Activated CD8-positive, alpha-beta memory T cell treated with anti-CD3 and anti-CD28 coated beads for 4 hours (primary cell): ENCODE results near the gene EXD3.

Experiments
- DNase-seq, 2 donors: peaks; one replicate each; pipeline ENCODE4 v3.0.0-alpha.2; 2020; ENCODE audit warnings: low read depth in 2 of 2

The EXD3 gene

GRCh38 chr9:137294681-137295237, 128.2 kb downstream of the EXD3 start:
- DNase-seq, result no peak

DNA sequence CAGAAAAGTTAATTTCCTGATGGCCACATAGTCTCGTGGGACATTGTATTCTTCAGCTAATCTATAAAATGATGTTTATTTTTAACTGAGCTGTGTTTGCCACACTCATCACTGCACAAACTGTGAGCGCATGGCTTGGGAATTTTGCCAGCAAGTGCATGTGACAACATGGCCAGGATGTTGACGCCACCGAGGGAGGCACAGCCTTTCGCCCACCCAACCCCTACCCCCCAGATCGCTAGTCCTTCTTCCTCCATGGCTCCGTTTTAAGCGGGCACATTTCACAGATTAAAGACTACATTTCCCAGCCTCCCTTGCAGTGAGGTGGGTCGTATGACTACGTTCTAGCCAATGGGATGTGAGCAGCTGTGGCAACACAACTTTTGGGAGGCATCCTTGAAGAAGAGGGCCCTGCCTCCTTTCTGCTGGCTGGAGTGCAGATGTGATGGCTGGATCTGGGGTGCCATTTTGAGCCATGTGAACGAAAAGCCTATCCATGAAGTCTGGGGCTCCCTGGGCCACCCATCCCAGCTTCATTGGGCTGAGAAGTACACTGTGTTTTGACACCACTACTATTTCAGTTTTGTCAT, 128.8 kb downstream of the EXD3 start:
- DNase-seq, result no peak

DNA sequence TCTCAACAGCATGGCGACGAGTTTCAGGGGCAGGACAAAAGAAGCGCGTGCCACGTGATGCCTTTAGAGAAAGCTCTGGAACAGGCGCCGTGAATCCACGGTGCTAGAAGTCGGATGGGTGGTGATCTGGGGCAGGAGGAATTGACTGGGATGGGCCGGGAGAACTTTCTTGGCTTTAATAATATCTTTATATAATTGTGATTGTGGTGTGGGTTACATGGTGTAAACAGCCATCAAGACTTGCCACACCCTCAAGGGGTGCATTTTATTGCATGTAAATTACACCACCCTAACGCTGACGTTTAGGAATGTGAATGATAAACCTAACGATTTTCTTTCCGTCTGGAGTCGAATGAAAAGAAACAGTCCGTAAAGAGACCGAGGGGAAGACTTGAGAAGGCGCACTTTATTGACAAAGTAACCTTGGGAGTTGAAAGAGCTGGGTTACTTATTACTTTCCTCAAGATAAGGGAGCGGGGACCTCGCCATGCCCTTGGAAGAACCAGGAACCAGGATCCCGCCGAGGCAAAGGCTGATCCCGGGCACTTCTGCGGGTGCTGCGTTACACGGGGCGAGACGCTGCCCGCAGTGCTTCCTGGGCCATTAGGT, 129.4 kb downstream of the EXD3 start:
- DNase-seq, result no peak

- DNase-seq, result no peak
These were observed 129.9 kb downstream of the EXD3 start for GRCh38 chr9:137293094-137293481.

GRCh38 chr9:137286975-137287383, 136.0 kb downstream of the EXD3 start:
- no peak for DNase-seq

- DNase-seq, result no peak
These were observed 141.4 kb downstream of the EXD3 start for GRCh38 chr9:137281345-137282116.

DNA sequence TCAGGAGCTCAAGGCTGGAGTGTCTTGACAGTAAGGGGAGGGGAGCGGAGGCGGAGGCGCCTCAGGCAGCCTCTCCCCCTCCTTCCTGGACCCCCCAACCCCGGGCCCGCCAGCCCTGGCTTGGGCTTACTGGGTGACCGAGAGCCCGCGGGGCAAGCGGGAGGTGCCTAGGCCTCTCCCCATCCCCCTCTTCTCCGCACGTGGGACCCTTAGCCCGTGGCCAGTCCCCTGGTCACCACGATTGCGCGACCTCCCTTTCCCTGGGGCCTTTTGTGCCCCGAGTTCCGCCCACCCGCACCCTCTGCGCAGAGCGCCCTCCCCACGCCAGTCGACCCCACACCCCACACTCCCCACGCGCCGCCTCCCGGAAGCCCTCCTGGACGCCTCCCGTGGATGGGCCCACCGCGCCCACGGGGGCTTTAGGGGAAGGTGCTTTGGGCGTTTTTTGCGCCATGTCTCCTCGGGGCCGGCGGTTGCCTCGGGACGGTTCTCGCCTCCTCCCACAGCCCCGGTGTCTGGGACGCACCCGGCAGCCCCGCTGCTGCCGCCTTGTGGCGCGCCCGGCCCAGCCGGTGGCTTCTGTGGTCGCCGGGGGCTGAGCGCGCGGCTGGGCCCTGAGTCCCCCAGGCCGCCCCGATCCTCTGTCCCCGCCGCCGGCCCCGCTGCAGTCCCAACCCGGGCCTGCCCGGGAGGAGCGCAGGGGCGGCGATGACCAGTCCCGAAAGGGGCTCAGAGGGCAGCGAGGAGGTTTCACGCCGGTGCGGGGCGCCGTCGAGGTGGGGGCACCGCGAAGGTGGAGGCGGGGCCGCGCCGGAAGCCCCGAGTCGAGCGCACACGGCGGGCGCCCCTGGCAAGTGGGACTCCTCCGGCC, 142.3 kb downstream of the EXD3 start:
- DNase-seq, result no peak

- DNase-seq, result no peak
These were observed 143.1 kb downstream of the EXD3 start for GRCh38 chr9:137279741-137280473.

DNA sequence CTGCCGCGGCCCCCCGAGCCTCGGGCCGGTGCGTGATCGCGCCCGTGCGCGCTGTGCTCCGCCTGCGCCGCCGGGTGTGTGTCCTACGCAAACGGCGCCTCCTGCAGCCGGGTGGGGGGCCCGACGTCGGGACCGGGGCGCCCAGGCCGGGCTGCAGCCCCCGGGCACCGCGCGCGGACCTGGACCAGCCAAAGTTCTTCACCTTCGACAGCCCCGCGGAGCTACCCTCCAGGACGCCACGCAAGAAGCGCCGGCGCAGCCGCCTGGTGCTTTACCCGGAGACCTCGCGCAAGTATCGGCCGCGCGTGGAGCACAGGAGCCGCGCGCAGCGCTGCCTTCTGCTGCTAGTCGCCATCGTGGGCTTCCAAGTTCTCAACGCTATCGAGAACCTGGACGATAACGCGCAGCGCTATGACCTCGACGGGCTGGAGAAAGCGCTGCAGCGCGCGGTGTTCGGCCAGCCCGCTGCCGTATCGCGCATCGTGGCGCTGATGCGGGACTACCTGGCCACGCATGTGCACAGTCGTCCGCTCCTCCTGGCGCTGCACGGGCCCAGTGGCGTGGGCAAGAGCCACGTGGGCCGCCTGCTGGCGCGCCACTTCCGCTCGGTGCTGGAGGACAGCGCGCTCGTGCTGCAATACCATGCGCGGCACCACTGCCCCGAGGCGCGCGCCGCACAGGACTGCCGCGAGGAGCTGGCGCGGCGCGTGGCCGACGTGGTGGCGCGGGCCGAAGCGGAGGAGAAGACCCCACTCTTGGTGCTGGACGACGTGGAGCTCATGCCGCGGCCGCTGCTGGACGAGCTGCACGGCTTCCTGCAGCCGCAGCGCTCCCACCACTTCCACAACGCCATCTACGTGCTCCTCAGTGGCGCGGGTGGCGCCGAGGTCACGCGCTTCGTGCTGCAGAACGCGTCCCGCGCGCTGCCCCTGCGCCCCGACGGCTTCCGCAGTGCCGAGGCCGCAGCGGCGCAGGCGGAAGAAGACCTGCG, 143.9 kb downstream of the EXD3 start:
- no peak for DNase-seq

GRCh38 chr9:137278061-137278701, 144.8 kb downstream of the EXD3 start:
- no peak for DNase-seq

- no peak for DNase-seq
These were observed 145.5 kb downstream of the EXD3 start, which contains the start of gene TOR4A for GRCh38 chr9:137277329-137278041. Gene TOR4A, plus strand, starts transcription at chr9:137277726. Its CDS starts 964 bp downstream, at chr9:137278690.

- no peak for DNase-seq
These were observed 146.3 kb downstream of the EXD3 start for GRCh38 chr9:137276473-137277328.

DNA sequence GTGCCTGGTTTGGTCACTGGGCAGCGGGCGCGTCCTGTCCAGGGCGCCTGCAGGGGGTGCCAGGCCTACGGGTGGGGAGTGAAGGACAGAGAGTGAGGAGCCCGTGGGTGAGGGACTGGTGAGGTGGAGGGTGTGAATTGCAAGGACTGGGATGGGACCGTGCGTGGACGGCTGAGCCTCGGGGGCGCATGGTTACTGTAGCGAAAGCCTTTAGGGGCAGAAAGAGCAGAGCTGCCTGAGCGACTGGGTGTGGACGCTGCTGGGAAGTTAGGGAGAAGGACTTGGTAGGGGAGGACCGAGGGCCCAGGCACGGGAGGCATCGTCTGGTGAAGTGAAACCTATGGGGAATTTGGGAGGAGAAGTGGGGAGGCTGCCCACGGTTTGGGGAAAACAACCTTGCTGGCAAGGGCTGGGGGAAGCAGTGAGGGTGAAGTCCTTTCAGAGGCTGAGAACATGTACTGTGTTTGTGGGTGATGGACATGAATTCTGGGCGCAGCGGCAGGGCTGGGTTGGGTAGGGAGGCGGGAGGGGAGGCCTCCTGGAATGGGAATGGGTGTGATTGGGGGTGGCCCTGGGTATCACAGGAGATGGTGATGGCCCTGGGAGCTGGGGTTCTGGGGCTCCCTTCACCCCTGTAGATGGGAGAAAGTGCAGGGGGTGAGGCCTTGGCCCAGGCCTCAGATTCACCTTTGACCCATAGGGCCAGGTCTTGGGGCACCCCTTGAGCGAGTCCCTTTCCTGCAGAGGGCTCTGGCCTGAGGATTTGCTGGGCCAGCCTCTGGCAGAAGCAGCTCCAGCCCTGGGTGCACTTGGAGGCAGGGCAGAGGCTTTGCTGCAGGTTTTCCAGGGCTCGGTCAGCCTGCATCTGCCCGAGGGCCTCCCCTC, 147.1 kb downstream of the EXD3 start:
- no peak for DNase-seq

DNA sequence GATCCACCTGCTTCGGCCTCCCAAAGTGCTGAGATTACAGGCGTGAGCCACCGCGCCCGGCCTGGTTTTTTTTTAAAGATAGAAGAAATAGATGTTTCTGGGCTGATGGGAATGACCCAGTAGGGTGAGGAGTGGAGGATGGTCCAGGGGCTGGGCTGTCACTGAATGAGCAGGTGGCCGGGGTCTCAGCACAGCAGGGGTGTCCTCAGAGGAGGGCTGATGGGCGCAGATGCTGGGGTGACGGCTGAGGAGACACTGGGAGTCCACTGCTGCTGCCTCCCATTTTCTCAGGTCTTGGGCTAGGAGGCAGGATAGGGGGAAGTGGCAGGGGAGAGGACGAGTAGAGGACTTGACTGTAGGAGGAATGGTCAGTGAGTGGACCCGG, 147.8 kb downstream of the EXD3 start:
- DNase-seq, result no peak

GRCh38 chr9:137273611-137274320, 149.2 kb downstream of the EXD3 start:
- DNase-seq, result no peak

- no peak for DNase-seq
These were observed 149.9 kb downstream of the EXD3 start for GRCh38 chr9:137273095-137273490.
